ENCODE data around the gene MEIS1.

The MEIS1 gene

DNA sequence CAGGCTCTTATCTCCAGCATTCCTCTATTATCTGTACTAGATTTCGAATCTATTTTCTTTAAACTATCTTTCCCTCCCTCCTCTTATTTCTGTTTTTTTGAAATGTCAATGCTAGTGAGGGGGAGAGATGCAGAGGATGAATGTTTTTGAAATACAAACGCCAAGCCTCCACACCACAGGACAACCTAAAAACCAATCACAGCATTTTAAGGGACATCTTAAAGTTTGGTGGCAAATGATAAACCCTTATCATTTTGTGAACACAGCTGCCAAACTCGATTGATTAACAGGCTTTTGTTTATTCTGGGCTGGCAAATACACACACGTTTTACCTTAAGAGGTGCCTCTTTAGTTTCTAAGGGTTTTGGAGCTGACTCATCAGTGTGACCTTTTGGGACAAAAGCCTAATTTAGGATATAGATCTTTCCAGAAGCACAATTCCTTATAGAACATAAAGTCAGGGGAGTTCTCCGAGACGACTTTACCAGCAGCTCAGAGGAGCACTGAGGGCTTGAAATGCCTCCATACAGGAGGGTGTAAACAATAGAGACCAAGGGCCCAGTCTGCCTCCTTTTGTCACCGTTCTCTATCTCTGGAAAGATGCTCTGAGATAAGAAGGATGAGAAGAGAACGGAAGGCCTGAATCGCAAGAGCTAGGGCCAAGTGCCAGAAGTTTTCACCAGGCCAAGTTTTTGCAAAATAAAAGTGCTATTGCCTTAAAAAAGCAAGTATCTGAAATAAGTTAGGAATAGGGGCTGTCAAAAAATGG, 4.2 kb upstream of the MEIS1 start:
- DNase-seq (ENCODE audit: low read depth, low spot score) = no peak
- no peak overlapping the region for H3K4me3 ChIP-seq (ENCODE audit: low read length)

- DNase-seq (ENCODE audit: low read depth, low spot score) = no peak
- H3K4me3 ChIP-seq (ENCODE audit: low read length) = no peak overlapping the region
Observed at GRCh38 chr2:66431274-66431642, 3.7 kb upstream of the MEIS1 start.

- DNase-seq (ENCODE audit: low read depth, low spot score) = no peak
- no peak overlapping the region for H3K4me3 ChIP-seq (ENCODE audit: low read length)
Observed at GRCh38 chr2:66431846-66432587, 2.9 kb upstream of the MEIS1 start.

GRCh38 chr2:66432801-66433694, 1.9 kb upstream of the MEIS1 start:
- peak overlapping the region; percentile 48 for H3K4me3 ChIP-seq (ENCODE audit: low read length)
- DNase-seq (ENCODE audit: low read depth, low spot score) = peak; percentile 41

DNA sequence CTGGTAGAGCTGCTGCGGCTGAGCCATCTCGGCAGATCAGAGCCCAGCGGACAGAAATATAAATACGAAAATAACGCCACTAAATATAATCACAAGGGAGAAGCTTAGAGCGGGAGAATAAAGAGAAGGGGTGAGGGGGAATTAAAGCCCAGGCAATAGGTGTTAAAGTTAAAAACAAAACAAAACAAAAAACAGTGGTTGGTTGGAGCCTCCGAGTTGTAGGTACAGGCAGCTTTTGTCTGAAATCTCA, 1.3 kb upstream of the MEIS1 start:
- H3K4me3 ChIP-seq (ENCODE audit: low read length) = peak overlapping the region; percentile 48
- no peak for DNase-seq (ENCODE audit: low read depth, low spot score)

GRCh38 chr2:66433945-66434678, 813 bp upstream of the MEIS1 start:
- H3K4me3 ChIP-seq (ENCODE audit: low read length) = peak overlapping the region; percentile 48
- peak; percentile 12 for DNase-seq (ENCODE audit: low read depth, low spot score)

GRCh38 chr2:66435549-66435875, 587 bp downstream of the MEIS1 start:
- H3K4me3 ChIP-seq (ENCODE audit: low read length) = no peak overlapping the region
- no peak for DNase-seq (ENCODE audit: low read depth, low spot score)

DNA sequence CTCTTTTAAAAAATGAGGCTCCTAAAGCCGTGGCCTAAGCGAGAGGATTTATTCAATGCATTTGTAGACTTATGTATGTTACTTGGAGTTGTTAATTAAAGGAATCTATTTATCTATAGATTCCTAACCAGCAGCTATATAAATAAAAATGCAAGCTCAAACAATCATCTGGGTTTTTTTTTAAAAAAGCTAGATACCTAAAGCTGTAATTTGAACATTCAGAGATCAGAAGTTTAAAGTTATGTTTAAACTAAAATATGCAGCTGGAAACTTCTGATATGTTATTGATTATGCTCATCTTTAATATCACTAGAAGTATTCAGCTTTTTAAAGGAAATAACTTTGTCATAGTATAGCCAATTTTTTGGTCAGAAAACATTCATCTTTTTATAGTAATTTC, 1.0 kb downstream of the MEIS1 start:
- no peak overlapping the region for H3K4me3 ChIP-seq (ENCODE audit: low read length)
- DNase-seq (ENCODE audit: low read depth, low spot score) = no peak

DNA sequence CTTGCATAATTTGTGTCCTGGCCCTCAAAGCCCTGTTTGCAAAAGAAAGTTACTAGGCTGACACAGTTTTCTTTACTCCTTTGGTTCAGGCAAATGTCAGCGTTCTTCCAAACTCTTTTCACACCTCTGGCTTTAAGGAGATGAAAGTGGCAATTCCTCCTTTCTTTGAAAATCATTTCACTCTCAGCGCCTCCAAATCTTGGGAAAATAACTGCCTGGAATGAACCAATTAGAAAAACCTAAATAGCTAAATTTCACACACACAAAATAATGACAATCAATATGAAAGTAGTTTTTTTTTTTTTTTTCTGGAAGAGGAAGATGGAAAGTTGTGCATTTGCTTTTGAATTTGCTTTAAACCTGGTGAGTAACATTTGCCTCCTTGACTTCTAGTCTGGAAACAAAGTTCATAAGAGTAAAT, 1.7 kb downstream of the MEIS1 start:
- no peak for DNase-seq (ENCODE audit: low read depth, low spot score)
- no peak overlapping the region for H3K4me3 ChIP-seq (ENCODE audit: low read length)

GRCh38 chr2:66437109-66437690, 2.3 kb downstream of the MEIS1 start:
- no peak for DNase-seq (ENCODE audit: low read depth, low spot score)
- H3K4me3 ChIP-seq (ENCODE audit: low read length) = no peak overlapping the region

GRCh38 chr2:66437691-66438497, 3.0 kb downstream of the MEIS1 start:
- no peak for DNase-seq (ENCODE audit: low read depth, low spot score)
- no peak overlapping the region for H3K4me3 ChIP-seq (ENCODE audit: low read length)

DNA sequence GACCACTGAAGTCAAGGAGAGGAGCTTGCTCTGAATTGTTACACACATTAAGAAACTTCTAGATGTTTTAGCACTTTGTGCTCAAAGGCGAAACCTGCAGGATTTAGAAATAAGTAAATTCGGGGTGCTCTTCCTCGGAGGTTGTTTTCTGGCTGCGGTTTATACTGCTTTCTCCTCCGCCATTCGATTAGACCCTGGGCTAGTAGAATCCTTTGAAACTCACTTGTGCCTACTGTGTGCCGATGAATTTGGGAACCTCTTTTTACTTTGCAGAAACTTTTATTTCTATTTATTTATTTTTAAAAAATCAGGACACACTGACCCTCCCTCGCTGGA, 3.5 kb downstream of the MEIS1 start:
- no peak for DNase-seq (ENCODE audit: low read depth, low spot score)
- no peak overlapping the region for H3K4me3 ChIP-seq (ENCODE audit: low read length)

GRCh38 chr2:66438891-66439811, 4.2 kb downstream of the MEIS1 start:
- no peak for DNase-seq (ENCODE audit: low read depth, low spot score)

GRCh38 chr2:66439812-66440542, 5.1 kb downstream of the MEIS1 start:
- no peak for DNase-seq (ENCODE audit: low read depth, low spot score)
- no peak overlapping the region for H3K4me3 ChIP-seq (ENCODE audit: low read length)

More at GRCh38 chr2:66438891-66439811, 4.2 kb downstream of the MEIS1 start:
- H3K4me3 ChIP-seq (ENCODE audit: low read length) = no peak overlapping the region

GRCh38 chr2:66440708-66441497, 6.0 kb downstream of the MEIS1 start:
- H3K4me3 ChIP-seq (ENCODE audit: low read length) = no peak overlapping the region
- DNase-seq (ENCODE audit: low read depth, low spot score) = no peak

All from Jurkat, Clone E6-1 (cell line).